HUDEP-2 (cell line): ENCODE measurements around the gene PITPNB.

ENCODE experiments used
- DNase-seq, 76 experiments: peaks; one replicate each; lab custom pipeline; 2025; ENCODE audit not compliant: unreplicated experiment in 76 of 76; lab: John Stamatoyannopoulos, UW

Gene PITPNB

GRCh38 chr22:27881421-27881820 is 37.6 kb downstream of the PITPNB start:
- DNase-seq = no peak

GRCh38 chr22:27880778-27881394 is 38.2 kb downstream of the PITPNB start:
- DNase-seq = peak in 27 of 76 experiments; percentile 4 to 49 (median 27)

- DNase-seq = peak in 28 of 76 experiments; percentile 1 to 57 (median 18)
Measured at GRCh38 chr22:27879923-27880322, 39.1 kb downstream of the PITPNB start.

GRCh38 chr22:27878541-27878940 is 40.5 kb downstream of the PITPNB start:
- no peak for DNase-seq

GRCh38 chr22:27877501-27877900 is 41.6 kb downstream of the PITPNB start:
- DNase-seq = no peak

GRCh38 chr22:27876684-27877083 is 42.4 kb downstream of the PITPNB start:
- DNase-seq = no peak

- no peak for DNase-seq
Measured at GRCh38 chr22:27875951-27876350, 43.1 kb downstream of the PITPNB start.

- DNase-seq = no peak
Measured at GRCh38 chr22:27874764-27875163, 44.3 kb downstream of the PITPNB start.

- DNase-seq = no peak
Measured at GRCh38 chr22:27874185-27874584, 44.9 kb downstream of the PITPNB start.

- DNase-seq = no peak
Measured at GRCh38 chr22:27873472-27873871, 45.6 kb downstream of the PITPNB start.

GRCh38 chr22:27872488-27872887 is 46.6 kb downstream of the PITPNB start:
- no peak for DNase-seq

- DNase-seq = no peak
Measured at GRCh38 chr22:27871306-27872014, 47.6 kb downstream of the PITPNB start.

GRCh38 chr22:27870234-27871191 is 48.5 kb downstream of the PITPNB start:
- no peak for DNase-seq

GRCh38 chr22:27868732-27869282 is 50.2 kb downstream of the PITPNB start:
- DNase-seq = no peak

- no peak for DNase-seq
Measured at GRCh38 chr22:27867953-27868731, 50.9 kb downstream of the PITPNB start.

- DNase-seq = no peak
Measured at GRCh38 chr22:27867085-27867952, 51.7 kb downstream of the PITPNB start.

GRCh38 chr22:27866135-27867084 is 52.6 kb downstream of the PITPNB start:
- no peak for DNase-seq

GRCh38 chr22:27865496-27865895 is 53.6 kb downstream of the PITPNB start:
- no peak for DNase-seq
